HG03575 (cell line): Measurements from ENCODE around the gene PEAK3.
"Not testable (repeated sequence)": the region's sequence is repeated elsewhere in the genome, so short reads cannot be mapped to it uniquely, and the experiment has no call there.

Experiments
- ATAC-seq: cut with Tn5 transposase; IDR thresholded peaks from one replicate; pipeline ENCODE4 v1.9.1; 2021; ENCODE audit not compliant: unreplicated experiment, insufficient number of reproducible peaks, low FRiP score; ENCODE audit errors: extremely low read depth

Gene PEAK3

DNA sequence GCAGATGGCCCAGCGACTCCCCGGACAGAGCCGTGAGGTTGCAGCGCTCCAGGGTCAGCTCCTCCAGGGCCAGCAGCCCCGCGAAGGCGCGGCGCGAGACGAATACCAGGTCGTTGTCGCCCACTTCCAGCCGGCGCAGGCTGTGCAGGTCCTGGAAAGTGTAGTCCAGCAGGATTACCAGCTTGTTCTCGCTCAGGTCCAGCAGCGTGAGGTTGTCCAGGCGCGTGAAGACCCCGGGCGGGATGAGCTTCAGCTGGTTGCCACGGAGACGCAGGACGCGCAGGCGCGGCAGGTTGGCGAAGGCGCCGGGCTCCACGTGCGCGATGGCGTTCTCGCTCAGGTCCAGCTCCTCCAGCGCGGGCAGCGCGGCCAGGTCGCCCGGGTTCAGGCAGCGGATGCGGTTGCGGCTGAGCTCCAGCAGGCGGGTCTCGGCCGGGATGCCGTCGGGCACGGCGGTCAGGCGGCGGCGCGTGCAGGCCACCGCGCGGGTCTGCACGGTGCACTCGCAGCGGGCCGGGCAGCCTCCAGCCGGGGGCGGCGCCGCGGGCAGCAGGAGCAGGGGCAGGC, 9.3 kb upstream of the PEAK3 start:
- no peak for ATAC-seq

DNA sequence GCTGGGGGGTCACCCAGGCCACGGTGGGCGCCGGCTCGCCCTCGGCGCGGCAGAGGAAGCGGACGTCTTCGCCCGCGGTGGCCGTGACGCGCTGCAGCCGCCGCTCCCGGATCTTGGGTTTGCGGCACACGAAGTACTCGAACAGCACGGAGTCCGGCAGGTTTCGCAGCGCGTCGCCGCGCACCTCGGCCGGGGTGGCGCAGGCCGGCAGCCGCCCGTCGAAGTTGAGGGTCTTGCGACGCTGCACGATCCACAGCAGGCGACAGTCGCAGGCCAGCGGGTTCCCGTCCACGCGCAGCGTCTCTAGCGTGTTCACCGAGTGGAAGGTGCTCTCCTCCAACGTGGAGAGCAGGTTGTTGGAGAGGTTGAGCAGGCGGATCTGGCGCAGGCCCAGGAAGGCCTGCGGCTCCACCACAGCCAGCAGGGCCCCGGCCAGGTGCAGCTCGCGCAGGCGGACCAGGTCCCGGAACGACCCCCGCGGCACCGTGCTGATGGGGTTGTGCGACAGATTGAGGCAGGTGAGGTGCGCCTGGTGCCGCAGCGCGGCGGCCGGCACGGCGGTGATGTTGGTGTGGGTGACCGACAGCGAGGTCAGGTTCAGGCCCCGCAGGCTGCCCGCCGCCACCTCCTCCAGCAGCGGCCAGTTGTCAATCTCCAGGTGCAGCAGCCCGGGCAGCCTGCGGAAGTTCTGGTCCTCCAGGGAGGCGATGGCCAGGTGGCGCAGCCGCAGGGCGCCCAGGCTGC, 8.6 kb upstream of the PEAK3 start:
- ATAC-seq: no peak

DNA sequence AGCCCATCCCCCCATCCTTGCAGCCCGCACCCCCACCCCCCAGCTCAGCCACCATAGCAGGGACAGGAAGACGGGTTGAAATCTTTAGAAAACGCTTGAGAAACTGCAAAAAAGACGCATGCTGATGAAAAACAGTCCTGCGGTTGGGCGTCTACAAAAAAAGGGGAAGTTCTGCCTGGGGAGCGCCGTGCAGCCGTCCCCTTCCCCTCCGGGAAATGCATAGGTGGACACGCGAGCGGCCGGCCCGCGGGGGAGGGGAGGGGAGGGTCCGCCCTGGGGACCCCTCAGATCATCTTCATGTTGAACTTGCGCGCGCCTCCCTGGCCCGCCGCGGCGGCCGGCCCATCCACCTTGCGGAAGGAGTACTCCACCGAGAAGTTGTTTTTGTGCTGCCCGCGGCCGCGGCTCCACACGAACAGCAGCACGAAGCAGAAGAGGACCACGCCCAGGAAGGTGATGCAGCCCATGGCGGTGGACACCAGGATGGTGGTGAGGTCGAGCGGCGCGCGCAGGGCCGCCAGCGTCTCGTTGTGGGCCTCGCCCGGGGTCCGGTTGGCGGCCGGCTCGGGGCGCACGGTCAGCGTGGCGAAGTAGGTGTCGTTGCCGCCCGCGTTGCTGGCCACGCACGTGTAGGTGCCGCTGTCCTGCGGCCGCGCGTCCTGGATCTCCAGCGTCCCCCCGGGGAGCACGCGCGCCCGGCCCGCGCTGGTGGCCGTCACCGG, 7.9 kb upstream of the PEAK3 start:
- ATAC-seq: no peak

DNA sequence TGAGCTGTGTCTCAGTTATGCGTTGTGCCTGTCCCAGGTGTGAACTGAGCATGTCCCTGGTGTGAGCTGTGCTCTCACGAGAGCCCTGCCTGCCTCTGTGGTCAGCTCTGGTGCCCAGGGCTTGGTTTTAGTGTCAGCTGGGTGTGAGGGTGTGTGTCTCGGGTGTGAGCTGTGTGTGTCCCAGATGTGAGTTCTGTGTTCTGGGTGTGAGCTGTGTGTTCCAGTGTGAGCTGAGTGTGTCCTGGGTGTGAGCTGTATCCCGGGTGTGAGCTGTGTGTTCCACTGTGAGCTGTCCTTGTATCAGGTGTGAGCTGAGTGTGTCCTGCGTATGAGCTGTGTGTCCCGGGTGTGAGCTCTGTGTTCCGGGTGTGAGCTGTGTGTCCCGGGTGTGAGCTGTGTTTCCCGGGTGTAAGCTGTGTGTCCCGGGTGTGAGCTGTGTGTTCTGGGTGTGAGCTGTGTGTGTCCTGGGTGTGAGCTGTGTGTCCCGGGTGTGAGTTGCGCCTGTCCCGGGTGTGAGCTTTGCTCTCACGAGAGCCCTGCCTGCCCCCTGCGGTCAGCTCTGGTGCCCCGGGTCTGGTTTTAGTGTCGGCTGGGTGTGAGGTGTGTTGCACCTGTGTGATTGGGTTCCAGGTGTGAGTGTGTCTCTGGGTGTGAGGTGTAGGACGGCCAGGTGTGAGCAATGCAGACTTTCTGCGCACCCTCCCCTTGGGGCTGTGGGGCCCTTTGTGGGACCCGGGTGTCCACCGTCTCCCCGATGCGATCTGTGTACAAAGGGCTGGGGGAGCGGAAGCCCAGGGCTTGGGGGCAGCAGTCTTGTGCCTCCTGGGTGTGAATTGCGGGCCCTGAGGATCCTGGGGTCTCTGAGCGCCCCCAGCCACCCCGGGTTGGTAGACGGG, 7.1 kb upstream of the PEAK3 start:
- no peak for ATAC-seq

DNA sequence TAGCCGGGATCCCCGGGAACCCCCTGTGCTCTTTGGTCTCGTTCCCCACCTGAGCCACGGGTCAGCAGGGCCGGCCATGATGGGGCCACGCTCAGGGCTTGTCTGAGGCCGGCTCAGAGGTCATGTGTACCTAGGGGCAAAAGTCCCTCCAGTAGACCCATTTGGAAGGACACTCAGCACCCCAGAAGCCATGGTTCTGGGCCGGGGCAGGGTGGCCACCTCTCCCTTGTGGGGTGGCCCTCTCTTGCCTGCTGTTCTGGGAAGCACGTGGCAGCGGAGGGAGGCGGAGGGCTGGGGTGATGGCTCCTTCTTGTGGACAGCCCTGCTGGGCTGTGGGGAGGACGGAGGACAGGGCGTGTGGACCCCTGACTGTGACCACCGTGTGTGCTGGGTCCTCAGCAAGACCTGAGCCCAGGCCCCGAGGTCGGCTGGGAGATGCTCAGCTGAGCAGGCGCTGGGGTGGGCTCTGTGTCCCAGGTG, 6.4 kb upstream of the PEAK3 start:
- ATAC-seq: no peak

DNA sequence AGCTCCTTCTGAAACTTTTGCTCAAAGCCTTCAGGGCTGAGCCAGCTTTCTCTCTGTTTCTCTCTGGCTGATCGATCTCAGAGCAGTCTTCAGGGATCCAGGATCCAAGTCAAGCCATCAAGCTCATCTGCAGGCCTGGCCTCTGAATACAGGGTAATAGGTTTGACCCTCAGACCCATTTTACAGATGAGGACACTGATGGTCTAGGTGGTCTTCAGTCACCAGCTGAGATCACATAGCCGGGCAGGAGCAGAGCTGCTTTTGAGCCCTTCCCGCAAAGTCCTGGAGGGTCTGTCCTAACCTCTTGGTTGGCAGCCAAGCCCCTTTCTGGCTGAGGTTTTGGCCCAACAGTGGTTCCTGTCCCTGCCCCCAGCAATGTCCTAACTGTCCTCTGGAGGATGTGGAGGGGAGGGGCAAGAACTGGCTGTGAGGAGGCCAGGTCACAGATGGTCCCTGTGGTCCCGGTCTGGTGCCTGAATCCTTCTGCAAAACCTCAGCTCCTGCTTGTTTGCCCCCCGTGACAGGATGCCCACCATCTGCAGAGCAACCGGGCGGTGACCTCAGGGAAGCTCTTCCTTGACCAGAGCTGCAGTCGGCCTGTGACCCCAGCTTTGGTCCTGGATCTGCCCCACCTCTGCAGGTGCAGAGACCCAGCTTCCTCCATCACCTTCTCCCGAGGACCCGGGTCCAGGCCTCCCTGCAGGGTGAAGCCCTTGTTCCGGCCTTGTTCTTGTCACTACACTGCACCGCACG, 5.8 kb upstream of the PEAK3 start:
- ATAC-seq: no peak

DNA sequence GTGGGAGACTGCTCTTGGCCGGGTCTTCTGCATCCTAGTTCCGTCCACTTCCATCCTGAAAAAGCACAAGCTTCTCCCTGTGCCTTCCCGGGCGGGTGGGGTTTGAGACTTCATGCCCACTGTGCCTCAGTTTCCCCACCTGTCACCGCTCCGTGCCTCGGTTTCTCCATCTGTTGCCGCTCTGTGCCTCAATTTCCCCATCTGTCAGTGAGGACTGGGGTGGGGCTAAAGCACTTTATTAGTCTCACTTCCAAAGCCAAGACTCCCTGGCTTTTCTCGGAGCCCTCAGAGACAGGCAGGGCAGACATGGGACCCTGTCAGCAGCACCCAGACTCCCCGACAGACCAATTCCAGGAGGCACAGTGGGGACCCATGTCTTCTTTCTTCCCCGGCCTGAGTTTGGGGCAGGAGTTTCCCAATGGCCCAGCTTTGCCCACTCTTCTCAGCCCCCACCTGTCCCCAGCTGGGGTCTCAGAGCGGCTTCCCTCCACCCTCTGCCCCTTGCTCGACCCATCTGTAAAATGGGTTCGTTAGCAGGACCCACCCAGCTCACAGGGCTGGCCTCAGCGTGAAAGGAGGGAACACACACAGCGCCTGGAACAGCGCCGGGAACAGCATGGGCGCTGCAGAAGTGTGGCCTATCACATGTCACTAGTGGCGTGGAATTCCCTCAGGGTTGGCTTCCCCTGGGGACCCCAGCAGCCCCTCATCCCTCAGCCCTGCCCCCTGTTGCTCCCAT, 4.6 kb upstream of the PEAK3 start:
- no peak for ATAC-seq

DNA sequence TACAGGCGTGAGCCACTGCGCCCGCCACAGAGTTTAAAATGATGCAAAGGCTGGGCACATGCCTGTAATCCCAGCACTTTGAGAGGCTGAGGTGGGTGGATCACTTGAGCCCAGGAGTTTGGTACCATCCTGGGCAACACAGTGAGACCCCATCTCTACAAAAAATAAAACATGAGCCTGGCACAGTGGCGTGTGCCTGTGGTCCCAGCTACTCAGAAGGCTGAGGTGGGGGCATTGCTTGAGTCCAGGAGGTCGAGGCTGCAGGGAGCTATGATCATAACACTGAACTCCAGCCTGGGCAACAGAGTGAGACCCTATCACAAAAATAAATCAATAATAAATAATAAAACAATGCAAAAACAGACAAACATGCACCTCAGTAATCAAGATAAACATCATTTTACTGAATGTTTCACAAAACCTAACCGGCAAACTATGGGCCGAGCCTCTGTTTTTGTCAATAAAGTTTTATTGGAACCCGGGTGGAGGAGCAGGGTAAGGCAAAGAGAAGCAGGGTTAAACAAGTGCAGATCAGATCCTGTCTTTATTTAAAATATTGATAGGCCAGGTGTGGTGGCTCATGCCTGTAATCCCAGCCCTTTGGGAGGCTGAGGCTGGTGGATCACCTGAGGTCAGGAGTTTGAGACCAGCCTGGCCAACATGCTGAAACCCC, 2.0 kb upstream of the PEAK3 start:
- no peak for ATAC-seq

DNA sequence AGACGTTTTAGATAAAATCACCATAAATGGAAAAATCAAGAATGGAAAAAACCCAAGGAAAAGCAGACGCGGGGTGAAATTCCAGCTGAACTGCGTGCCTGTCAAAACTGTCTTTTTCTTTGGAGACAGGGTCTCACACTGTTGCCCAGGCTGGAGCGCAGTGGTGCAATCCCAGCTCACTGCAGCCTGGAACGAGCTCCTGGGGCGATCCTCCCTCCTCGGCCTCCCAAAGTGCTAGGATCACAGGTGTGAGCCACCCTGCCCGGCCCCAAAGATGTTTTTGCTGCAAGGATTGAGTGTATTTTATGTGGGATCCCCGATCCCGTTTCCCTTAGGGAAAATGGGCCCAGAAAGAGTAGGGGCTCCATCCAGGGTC, 875 bp upstream of the PEAK3 start:
- no peak for ATAC-seq

DNA sequence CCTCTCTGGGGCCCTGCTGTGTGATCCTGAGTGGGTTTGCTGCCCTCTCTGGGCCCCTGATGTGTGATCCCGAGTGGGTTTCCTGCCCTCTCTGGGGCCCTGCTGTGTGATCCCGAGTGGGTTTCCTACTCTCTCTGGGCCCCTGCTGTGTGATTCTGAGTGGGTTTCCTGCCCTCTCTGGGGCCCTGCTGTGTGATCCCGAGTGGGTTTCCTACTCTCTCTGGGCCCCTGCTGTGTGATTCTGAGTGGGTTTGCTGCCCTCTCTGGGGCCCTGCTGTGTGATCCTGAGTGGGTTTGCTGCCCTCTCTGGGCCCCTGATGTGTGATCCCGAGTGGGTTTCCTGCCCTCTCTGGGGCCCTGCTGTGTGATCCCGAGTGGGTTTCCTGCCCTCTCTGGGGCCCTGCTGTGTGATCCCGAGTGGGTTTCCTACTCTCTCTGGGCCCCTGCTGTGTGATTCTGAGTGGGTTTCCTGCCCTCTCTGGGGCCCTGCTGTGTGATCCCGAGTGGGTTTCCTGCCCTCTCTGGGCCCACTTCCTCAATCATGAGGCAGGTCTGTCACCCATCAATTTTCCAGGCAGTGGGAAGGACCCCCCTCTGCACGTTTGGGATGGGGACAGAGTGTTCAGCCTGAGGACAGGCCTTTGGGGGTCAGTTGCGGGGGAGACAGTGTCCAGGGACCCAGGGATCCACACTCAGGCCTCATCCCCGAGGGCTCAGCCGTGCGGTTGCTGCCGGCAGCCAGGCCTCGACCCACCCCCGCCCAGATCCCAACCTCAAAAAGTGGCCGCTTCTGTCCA, 512 bp downstream of the PEAK3 start:
- ATAC-seq: not testable (repeated sequence)

DNA sequence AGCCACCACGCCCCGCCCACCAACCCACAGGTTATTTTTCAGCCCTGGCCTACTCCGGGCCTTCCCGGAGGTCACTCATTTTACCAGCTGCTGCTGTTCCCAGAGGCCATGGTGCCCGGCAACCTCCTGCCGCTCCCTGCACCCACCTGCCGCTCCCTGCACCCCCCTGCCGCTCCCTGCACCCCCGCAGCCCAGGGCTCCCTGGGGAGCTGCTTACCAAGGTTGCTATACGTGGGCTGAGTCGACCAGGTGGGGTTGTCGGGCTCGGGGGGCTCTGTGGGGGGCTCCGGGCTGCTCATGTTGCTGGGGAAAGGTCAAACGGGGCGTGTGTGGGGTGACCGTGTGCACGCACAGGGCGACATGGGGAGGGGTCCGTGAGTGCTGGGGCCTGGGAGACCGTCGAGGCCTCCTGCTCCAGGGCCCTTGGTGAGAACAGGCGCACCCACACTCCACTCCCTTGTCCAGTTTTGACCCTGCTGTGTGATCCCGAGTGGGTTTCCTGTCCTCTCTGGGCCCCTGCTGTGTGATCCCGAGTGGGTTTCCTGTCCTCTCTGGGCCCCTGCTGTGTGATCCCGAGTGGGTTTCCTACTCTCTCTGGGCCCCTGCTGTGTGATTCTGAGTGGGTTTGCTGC, 1.2 kb downstream of the PEAK3 start:
- ATAC-seq: no peak

DNA sequence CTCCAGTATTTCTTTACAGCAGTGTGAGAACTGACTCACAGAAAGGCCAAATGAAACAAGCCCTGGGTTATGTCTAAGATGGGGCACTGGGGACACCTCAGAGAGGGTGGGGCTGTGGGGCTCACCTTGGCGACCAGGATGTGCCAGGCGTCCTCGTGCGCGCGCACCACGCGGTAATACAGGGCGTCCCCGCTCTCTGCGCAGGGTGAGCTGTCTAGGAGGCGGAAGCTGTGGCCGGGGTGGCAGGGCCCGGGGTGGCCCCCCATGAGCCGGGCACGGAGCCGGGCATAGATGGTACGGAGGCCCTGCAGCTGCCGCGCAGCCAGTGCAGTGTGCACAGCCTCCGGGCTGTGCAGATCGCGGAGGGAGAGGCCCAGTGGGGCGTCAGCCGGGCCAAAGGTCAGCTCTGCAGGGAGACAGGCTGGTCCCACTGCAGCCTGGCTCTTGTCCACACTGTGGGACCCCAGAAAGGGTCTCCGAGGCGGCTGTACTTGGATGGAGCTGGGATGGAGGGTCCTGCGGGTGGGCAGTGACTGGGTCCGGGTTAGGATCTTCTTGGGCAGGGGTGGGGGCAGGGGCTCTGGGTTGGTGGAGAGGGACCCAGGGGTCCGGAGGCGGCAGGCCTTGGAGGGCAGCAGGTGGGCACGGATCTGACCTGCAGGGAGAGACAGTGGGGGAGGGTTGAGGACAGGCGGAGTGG, 3.4 kb downstream of the PEAK3 start:
- ATAC-seq: no peak

DNA sequence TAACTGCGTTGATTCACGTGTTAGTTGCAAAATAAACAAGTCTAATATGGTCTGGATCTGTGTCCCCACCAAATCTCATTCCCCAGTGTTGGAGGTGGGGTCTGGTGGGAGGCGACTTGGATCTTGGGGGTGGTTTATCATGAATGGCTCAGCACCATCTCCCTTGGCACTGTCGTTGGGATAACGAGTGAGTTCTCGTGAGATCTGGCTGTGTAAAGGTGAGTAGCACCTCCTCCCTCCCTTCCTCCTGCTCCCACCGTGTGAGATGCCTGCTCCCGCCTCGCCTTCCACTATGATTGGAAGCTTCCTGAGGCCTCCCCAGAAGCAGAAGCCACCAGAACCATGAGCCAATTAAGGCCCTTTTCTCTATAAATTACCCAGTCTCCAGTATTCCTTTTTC, 4.8 kb downstream of the PEAK3 start:
- no peak for ATAC-seq

DNA sequence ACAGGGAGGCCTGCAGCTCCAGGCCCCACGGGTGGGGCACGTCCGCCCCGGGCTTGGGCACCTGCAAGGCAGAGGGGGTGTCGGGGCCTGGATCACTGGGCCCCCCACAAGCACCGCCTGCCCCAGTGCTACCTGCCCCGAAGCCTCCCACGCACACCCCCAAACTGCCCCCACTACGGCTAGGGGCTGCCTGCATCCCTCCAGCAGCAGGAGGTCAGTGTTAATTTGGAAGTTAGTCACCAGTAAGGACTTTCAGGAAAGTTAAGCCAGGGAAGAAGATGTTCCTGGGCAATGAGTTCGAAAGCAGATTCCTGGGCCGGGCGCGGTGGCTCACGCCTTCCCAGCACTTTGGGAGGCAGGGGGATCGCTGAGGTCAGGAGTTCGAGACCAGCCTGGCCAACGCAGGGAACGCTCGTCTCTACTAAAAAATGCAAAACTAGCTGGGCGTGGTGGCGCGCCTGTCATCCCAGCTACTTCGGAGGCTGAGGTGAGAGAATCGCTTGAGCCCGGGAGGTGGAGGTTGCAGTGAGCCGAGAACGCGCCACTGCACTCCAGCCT, 5.5 kb downstream of the PEAK3 start:
- no peak for ATAC-seq

DNA sequence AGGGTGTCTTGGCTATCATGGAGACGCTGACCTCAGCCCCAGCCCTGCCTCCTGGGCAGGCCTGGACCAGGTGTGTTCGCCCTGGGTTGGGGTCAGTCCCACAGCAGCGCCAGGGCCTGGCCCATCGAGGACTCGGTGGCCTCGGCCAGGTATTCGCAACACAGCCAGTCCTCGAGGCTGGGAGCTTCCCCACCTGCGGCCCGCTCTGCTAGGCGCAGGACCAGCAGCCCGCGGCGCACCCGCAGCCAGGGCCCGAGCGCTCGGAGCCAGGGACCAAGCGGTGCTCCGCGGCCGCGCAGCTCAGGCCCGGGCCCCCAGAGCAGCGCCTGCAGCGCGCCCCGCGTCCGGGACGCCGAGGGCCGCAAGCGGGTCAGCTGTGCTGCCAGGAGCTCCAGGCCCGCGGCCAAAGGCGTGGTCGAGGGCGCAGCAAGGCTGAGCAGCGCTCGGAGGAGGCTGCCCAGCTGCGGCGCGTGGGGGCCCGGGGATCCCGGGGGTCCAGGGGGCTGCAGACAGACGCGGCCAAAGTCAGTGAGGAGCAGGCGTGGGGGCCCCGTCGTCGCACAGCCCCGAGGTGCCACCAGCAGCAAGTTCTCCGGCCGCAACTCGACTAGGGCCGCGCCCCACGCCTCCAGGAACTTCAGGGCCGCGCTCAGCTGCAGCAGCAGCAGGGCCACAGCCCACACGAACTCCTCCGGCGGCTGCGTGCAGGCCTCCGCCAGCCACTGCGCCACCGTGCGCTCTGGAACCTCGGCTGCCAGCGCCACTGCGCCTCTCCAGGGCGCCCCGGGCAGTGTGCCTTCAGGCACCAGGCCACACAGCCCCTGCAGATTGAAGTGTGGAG, 6.2 kb downstream of the PEAK3 start:
- no peak for ATAC-seq
